ENCODE results near the gene KRTAP3-3. TPM values are rescaled to one million over a fixed set of nuclear protein-coding genes. Genes with fewer than 3 reads are reported as not detected.
"Not testable (repeated sequence)": the region's sequence is repeated elsewhere in the genome, so short reads cannot be mapped to it uniquely, and the experiment has no call there.

Gene KRTAP3-3
- total RNA-seq, result not detected

- no peak within 1 kb of the TSS for H3K27ac Mint-ChIP-seq
- peaks cover 55% of the 10 kb centered on the region for H3K27me3 Mint-ChIP-seq
- ChIA-PET CTCF (no interaction called here), POLR2A (no interaction called here)
- H3K9me3 Mint-ChIP-seq, result no peaks in the 10 kb centered on the region
- DNase-seq, result no peak
- no peaks in the 10 kb centered on the region for H3K4me1 Mint-ChIP-seq
- no peak within 1 kb of the TSS for H3K4me3 Mint-ChIP-seq
- H3K36me3 Mint-ChIP-seq (ENCODE audit: low read depth), result no peaks in the 10 kb centered on the region
Measured at GRCh38 chr17:40993839-40994238, at the start of gene KRTAP3-3. Gene KRTAP3-3, minus strand, starts transcription at chr17:40994164. Its CDS starts 67 bp downstream, at chr17:40994097.

DNA sequence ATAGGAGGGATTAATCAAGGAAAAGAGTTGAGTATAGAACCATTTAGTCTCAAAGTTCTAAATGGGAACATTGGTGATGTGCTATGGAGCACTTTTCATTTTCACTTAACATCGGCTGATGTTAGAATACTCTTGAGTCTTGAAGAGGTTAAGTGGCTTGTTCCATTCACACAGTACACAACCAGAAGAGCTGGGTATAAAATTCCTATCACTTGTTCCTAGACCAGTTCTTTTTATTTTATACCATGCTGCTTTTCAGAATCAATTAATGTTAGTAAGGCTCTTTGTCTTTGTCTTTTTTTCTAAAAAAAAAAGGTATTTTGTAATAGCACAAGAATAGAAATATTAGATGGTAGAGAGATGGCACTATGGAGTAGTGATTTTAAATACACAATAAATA, 49.0 kb upstream of the KRTAP3-3 start:
- peaks cover 4% of the 10 kb centered on the region for H3K9me3 Mint-ChIP-seq

DNA sequence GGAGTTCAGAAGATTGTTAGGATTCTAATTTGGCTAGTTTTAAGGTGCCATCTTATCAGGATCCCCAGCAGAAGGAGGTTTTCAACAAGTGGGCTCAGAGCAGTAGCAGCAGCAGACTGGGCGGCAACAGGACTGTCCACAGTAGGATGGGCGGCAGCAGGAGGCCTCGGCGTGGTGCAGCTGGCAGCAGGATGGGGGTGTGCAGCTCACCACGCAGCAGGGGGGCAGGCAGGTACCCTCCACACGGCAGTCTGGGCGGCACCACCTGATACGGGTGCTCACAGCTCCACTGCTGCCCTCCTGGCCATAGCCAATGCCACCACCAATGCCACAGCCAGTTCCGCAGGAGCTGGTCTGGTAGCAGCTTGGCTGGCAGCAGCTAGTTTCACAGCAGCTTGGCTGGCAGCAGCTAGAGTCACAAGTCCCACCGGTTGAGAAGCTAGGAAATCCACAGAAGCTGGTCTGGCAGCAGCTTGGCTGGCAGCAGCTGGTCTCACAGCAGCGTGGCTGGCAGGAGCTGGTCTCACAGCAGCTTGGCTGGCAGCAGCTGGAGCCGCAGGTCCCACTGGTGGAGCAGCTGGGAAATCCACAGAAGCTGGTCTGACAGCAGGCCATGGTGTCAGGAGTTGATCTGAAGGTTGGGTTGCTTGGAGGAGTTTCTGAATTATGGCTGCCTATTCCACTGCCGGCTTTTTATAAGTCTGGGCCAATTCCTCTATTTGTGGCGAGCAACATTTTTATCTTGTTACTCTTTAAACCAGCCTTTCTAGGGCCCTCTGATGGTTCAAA, 47.0 kb upstream of the KRTAP3-3 start, which contains the start of gene KRTAP1-1:
KRTAP1-1 (minus strand) TSS at position 668 of the 789 bp plus-strand sequence; CDS start at position 615, 53 bp downstream.
- peaks cover 16% of the 10 kb centered on the region for H3K27me3 Mint-ChIP-seq
- H3K4me3 Mint-ChIP-seq; H3K4me1 Mint-ChIP-seq; CTCF ChIA-PET; H3K36me3 Mint-ChIP-seq (ENCODE audit: low read depth); H3K27ac Mint-ChIP-seq; POLR2A ChIA-PET; H3K9me3 Mint-ChIP-seq; DNase-seq: not testable (repeated sequence)

More for the DNA sequence above, 49.0 kb upstream of the KRTAP3-3 start:
- Mint-ChIP-seq H3K4me3 (no peak overlapping the region), H3K27me3 (peaks cover 14% of the 10 kb centered on the region), H3K36me3 (ENCODE audit: low read depth) (no peaks in the 10 kb centered on the region), H3K4me1 (peaks cover 1% of the 10 kb centered on the region), H3K27ac (no peak overlapping the region)
- ChIA-PET POLR2A (no interaction called here), CTCF (no interaction called here)
- no peak for DNase-seq

DNA sequence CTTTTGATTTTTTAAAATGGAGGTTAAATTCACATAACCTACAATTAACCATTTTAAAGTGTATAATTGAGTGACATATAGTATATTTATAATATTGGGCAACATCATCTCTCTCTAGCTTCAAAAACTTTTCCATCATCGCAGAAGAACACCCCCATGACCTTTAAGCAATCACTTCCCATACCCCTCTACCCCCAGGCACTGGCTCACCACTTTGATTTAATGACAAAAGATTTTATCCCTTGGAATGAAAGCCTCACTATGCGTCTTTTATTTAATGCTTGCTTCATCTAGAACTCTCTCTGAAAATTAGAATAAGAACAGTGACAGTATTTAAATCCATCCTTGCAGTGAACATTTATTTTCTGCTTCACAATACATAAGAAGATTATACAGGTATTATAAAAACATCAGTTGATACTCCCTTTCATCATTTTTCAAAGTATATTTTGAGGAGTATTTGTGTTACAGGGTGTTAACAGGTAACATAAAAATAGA, 43.9 kb upstream of the KRTAP3-3 start:
- POLR2A ChIA-PET, result no interaction called here
- CTCF ChIA-PET, result no interaction called here
- Mint-ChIP-seq H3K9me3 (no peaks in the 10 kb centered on the region), H3K4me1 (no peaks in the 10 kb centered on the region), H3K4me3 (no peak overlapping the region), H3K36me3 (ENCODE audit: low read depth) (no peaks in the 10 kb centered on the region), H3K27me3 (peaks cover 11% of the 10 kb centered on the region), H3K27ac (no peak overlapping the region)
- no peak for DNase-seq

GRCh38 chr17:41034346-41034935, 40.5 kb upstream of the KRTAP3-3 start, which contains the start of gene KRTAP1-3:
Gene KRTAP1-3, minus strand, starts transcription at chr17:41034874. Its CDS starts 53 bp downstream, at chr17:41034821.
- CTCF ChIA-PET; H3K4me3 Mint-ChIP-seq; H3K4me1 Mint-ChIP-seq; H3K36me3 Mint-ChIP-seq (ENCODE audit: low read depth); H3K9me3 Mint-ChIP-seq; DNase-seq; POLR2A ChIA-PET; H3K27ac Mint-ChIP-seq: not testable (repeated sequence)
- H3K27me3 Mint-ChIP-seq, result peaks cover 14% of the 10 kb centered on the region

- no peaks in the 10 kb centered on the region for H3K4me1 Mint-ChIP-seq
- peaks cover 19% of the 10 kb centered on the region for H3K27me3 Mint-ChIP-seq
- POLR2A ChIA-PET, result no interaction called here
- no peak within 1 kb of the TSS for H3K4me3 Mint-ChIP-seq
- H3K27ac Mint-ChIP-seq, result no peak within 1 kb of the TSS
- H3K9me3 Mint-ChIP-seq, result no peaks in the 10 kb centered on the region
- H3K36me3 Mint-ChIP-seq (ENCODE audit: low read depth), result no peaks in the 10 kb centered on the region
- no peak for DNase-seq
- CTCF ChIA-PET, result interaction anchor here (1.0 to 1.3 kb wide), 2 partner anchors 10 to 13 kb away, joined by 3 read pairs; no protein-coding TSS in a partner anchor
Measured at GRCh38 chr17:41029633-41030245, 35.8 kb upstream of the KRTAP3-3 start, which contains the start of gene KRTAP1-4. Gene KRTAP1-4, minus strand, starts transcription at chr17:41030195. Its CDS starts 117 bp downstream, at chr17:41030078.

- CTCF ChIA-PET, result no interaction called here
- peaks cover 20% of the 10 kb centered on the region for H3K27me3 Mint-ChIP-seq
- no peaks in the 10 kb centered on the region for H3K4me1 Mint-ChIP-seq
Measured at GRCh38 chr17:41026715-41027471, 32.9 kb upstream of the KRTAP3-3 start, which contains the start of gene KRTAP1-5. Gene KRTAP1-5, minus strand, starts transcription at chr17:41027208. Its CDS starts 53 bp downstream, at chr17:41027155.

DNA sequence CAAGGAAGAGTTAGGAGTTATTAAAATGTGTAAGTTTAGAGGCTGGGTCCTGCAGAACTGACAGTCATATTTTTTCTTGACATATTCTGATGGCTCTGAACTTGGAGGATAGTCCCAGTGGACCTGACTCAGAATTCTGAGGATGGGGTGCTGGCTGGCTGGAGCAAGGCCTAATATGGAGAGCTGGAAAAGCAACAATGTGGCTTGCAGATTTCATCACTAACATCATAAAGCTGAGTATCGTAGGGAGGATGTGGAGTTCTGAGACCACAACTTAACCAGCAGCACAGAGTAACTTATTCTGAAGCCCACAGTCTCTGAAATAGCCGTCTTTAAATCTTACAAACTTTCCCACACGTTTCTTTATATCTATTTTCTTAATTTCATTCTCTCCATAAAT, 30.7 kb upstream of the KRTAP3-3 start:
- no peak for DNase-seq
- H3K9me3 Mint-ChIP-seq, result no peaks in the 10 kb centered on the region
- no peaks in the 10 kb centered on the region for H3K36me3 Mint-ChIP-seq (ENCODE audit: low read depth)
- H3K27ac Mint-ChIP-seq, result no peak overlapping the region
- no peaks in the 10 kb centered on the region for H3K4me1 Mint-ChIP-seq
- H3K27me3 Mint-ChIP-seq, result peaks cover 18% of the 10 kb centered on the region
- H3K4me3 Mint-ChIP-seq, result no peak overlapping the region
- POLR2A ChIA-PET, result no interaction called here
- CTCF ChIA-PET, result no interaction called here

More at GRCh38 chr17:41026715-41027471, 32.9 kb upstream of the KRTAP3-3 start, which contains the start of gene KRTAP1-5:
- no peak within 1 kb of the TSS for H3K27ac Mint-ChIP-seq
- H3K4me3 Mint-ChIP-seq, result no peak within 1 kb of the TSS
- H3K9me3 Mint-ChIP-seq, result no peaks in the 10 kb centered on the region
- no peak for DNase-seq
- no peaks in the 10 kb centered on the region for H3K36me3 Mint-ChIP-seq (ENCODE audit: low read depth)
- POLR2A ChIA-PET, result no interaction called here

- Mint-ChIP-seq H3K27me3 (peaks cover 11% of the 10 kb centered on the region), H3K9me3 (no peaks in the 10 kb centered on the region), H3K4me1 (no peaks in the 10 kb centered on the region), H3K4me3 (no peak overlapping the region), H3K36me3 (ENCODE audit: low read depth) (no peaks in the 10 kb centered on the region), H3K27ac (no peak overlapping the region)
- ChIA-PET POLR2A (no interaction called here), CTCF (interaction anchor here (0.7 to 1.3 kb wide), 2 partner anchors 9 to 529 kb away, joined by 3 read pairs; no protein-coding TSS in a partner anchor)
- DNase-seq, result no peak
Measured at GRCh38 chr17:41020336-41020735, 26.4 kb upstream of the KRTAP3-3 start.

DNA sequence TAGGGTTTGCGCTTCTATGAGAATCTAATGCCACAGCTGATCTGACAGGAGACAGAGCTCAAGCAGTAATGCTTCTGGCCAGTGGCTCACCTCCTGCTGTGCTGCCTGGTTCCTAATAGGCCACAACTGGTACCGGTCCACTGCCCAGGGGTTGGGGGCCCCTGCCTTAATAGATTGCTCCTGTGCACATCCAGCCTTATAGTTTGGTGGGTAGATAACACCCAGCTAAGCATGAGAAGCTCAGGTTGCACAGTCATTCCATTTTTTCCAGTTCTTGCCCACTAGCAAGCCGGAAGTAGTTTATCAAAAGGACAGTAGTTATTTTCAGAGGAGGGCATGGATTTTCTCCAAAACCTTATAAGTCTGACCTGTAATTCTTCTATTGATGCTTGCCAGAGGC, 25.5 kb upstream of the KRTAP3-3 start:
- ChIA-PET CTCF (interaction anchor here (0.6 to 1.3 kb wide), 3 partner anchors 10 to 530 kb away, joined by 3 read pairs; no protein-coding TSS in a partner anchor), POLR2A (no interaction called here)
- Mint-ChIP-seq H3K36me3 (ENCODE audit: low read depth) (no peaks in the 10 kb centered on the region), H3K4me1 (no peaks in the 10 kb centered on the region), H3K9me3 (no peaks in the 10 kb centered on the region), H3K27ac (no peak overlapping the region), H3K4me3 (no peak overlapping the region), H3K27me3 (peaks cover 15% of the 10 kb centered on the region)
- no peak for DNase-seq

DNA sequence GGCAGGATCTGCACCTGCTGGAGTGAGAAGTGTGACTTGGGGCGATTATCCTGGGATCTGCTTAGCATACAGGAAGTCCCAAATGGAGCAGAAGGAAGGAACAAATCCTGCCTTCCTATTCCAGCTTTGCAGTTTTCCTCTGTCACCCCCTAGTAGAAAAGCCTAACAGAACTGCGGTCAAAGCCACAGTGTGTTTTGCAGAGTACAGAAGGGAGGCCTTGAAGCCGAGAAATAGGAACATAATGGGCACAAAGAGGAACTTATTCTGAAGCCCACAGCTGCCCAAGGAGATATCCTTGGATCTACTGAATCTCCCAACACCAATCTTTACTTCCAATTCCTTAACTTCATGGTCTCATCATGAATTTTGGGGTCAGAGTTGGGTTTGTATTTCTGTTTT, 24.6 kb upstream of the KRTAP3-3 start:
- POLR2A ChIA-PET, result no interaction called here
- no peak for DNase-seq
- Mint-ChIP-seq H3K4me3 (no peak overlapping the region), H3K36me3 (ENCODE audit: low read depth) (no peaks in the 10 kb centered on the region), H3K4me1 (no peaks in the 10 kb centered on the region), H3K27ac (no peak overlapping the region), H3K9me3 (no peaks in the 10 kb centered on the region), H3K27me3 (peaks cover 12% of the 10 kb centered on the region)
- CTCF ChIA-PET, result interaction anchor here (1.2 kb wide), 1 partner anchor 9 kb away, joined by 5 read pairs; no protein-coding TSS in a partner anchor

- ChIA-PET CTCF (interaction anchor here (1.2 kb wide), 1 partner anchor 13 kb away, joined by 3 read pairs; the partner anchor contains the start of gene KRTAP1-4), POLR2A (no interaction called here)
- no peak for DNase-seq
- H3K4me3 Mint-ChIP-seq, result no peak overlapping the region
- H3K27me3 Mint-ChIP-seq, result peaks cover 14% of the 10 kb centered on the region
- H3K27ac Mint-ChIP-seq, result no peak overlapping the region
- H3K9me3 Mint-ChIP-seq, result no peaks in the 10 kb centered on the region
- H3K36me3 Mint-ChIP-seq (ENCODE audit: low read depth), result no peaks in the 10 kb centered on the region
- no peaks in the 10 kb centered on the region for H3K4me1 Mint-ChIP-seq
Measured at GRCh38 chr17:41016578-41017215, 22.7 kb upstream of the KRTAP3-3 start.

All from activated CD4-positive, alpha-beta T cell treated with anti-CD3 and anti-CD28 coated beads, Interleukin-2, amount 10 ng/mL, durations not matched to agents 7 days and 5 days (primary cell).